Measurements from ENCODE around the gene DLGAP1.

DLGAP1 gene

GRCh38 chr18:4119127-4119648, 335.9 kb downstream of the DLGAP1 start:
- Histone ChIP-seq H3K36me3 (ENCODE audit: insufficient read depth, insufficient read length, low read length) (no peaks in the 10 kb centered on the region), H3K9ac (ENCODE audit: insufficient read length, low read depth) (no peak overlapping the region), H3K4me3 (ENCODE audit: insufficient read length, low read depth) (no peak overlapping the region), H3K27me3 (ENCODE audit: insufficient read depth, insufficient read length) (no peaks in the 10 kb centered on the region), H3K9me3 (ENCODE audit: insufficient read depth, low read length) (peaks cover 42% of the 10 kb centered on the region), H3K4me1 (ENCODE audit: insufficient read depth, insufficient read length) (no peaks in the 10 kb centered on the region)
- no peak for TF ChIP-seq YY1 (IDR thresholded peaks at IDR 0.05; ENCODE audit: insufficient read depth, insufficient read length)
- no peak for TF ChIP-seq SUZ12 (IDR thresholded peaks at IDR 0.05; ENCODE audit: extremely low read depth, insufficient read depth, insufficient read length)
- TF ChIP-seq ZNF274 (IDR thresholded peaks at IDR 0.05; ENCODE audit: low read depth, low read length), result no peak
- DNase-seq (ENCODE audit: low read depth, low spot score), result peak; percentile 57

- H3K9ac ChIP-seq (ENCODE audit: insufficient read length, low read depth), result no peak overlapping the region
- no peak overlapping the region for H3K4me3 ChIP-seq (ENCODE audit: insufficient read length, low read depth)
- no peaks in the 10 kb centered on the region for H3K27me3 ChIP-seq (ENCODE audit: insufficient read depth, insufficient read length)
- H3K9me3 ChIP-seq (ENCODE audit: insufficient read depth, low read length), result no peaks in the 10 kb centered on the region
- H3K4me1 ChIP-seq (ENCODE audit: insufficient read depth, insufficient read length), result no peaks in the 10 kb centered on the region
- DNase-seq (ENCODE audit: low read depth, low spot score), result no peak
- H3K36me3 ChIP-seq (ENCODE audit: insufficient read depth, insufficient read length, low read length), result no peaks in the 10 kb centered on the region
- TF ChIP-seq ZNF274 (IDR thresholded peaks at IDR 0.05; ENCODE audit: low read depth, low read length) (no peak), YY1 (IDR thresholded peaks at IDR 0.05; ENCODE audit: insufficient read depth, insufficient read length) (no peak), SUZ12 (IDR thresholded peaks at IDR 0.05; ENCODE audit: extremely low read depth, insufficient read depth, insufficient read length) (no peak)
Measured at GRCh38 chr18:4108016-4108415, 347.1 kb downstream of the DLGAP1 start.

- H3K4me1 ChIP-seq (ENCODE audit: insufficient read depth, insufficient read length), result no peaks in the 10 kb centered on the region
- no peak for DNase-seq (ENCODE audit: low read depth, low spot score)
- H3K36me3 ChIP-seq (ENCODE audit: insufficient read depth, insufficient read length, low read length), result no peaks in the 10 kb centered on the region
- H3K4me3 ChIP-seq (ENCODE audit: insufficient read length, low read depth), result no peak overlapping the region
- no peak for TF ChIP-seq SUZ12 (IDR thresholded peaks at IDR 0.05; ENCODE audit: extremely low read depth, insufficient read depth, insufficient read length)
- no peak for TF ChIP-seq YY1 (IDR thresholded peaks at IDR 0.05; ENCODE audit: insufficient read depth, insufficient read length)
- TF ChIP-seq ZNF274 (IDR thresholded peaks at IDR 0.05; ENCODE audit: low read depth, low read length), result no peak
- no peaks in the 10 kb centered on the region for H3K27me3 ChIP-seq (ENCODE audit: insufficient read depth, insufficient read length)
- H3K9me3 ChIP-seq (ENCODE audit: insufficient read depth, low read length), result no peaks in the 10 kb centered on the region
- no peak overlapping the region for H3K9ac ChIP-seq (ENCODE audit: insufficient read length, low read depth)
Measured at GRCh38 chr18:4107049-4107467, 348.0 kb downstream of the DLGAP1 start.

GRCh38 chr18:4106407-4107033, 348.6 kb downstream of the DLGAP1 start:
- Histone ChIP-seq H3K27me3 (ENCODE audit: insufficient read depth, insufficient read length) (no peaks in the 10 kb centered on the region), H3K4me1 (ENCODE audit: insufficient read depth, insufficient read length) (no peaks in the 10 kb centered on the region), H3K36me3 (ENCODE audit: insufficient read depth, insufficient read length, low read length) (no peaks in the 10 kb centered on the region), H3K9me3 (ENCODE audit: insufficient read depth, low read length) (no peaks in the 10 kb centered on the region), H3K4me3 (ENCODE audit: insufficient read length, low read depth) (no peak overlapping the region), H3K9ac (ENCODE audit: insufficient read length, low read depth) (no peak overlapping the region)
- DNase-seq (ENCODE audit: low read depth, low spot score), result peak; percentile 57
- TF ChIP-seq ZNF274 (IDR thresholded peaks at IDR 0.05; ENCODE audit: low read depth, low read length) (no peak), YY1 (IDR thresholded peaks at IDR 0.05; ENCODE audit: insufficient read depth, insufficient read length) (no peak), SUZ12 (IDR thresholded peaks at IDR 0.05; ENCODE audit: extremely low read depth, insufficient read depth, insufficient read length) (no peak)

- no peak for DNase-seq (ENCODE audit: low read depth, low spot score)
- TF ChIP-seq SUZ12 (IDR thresholded peaks at IDR 0.05; ENCODE audit: extremely low read depth, insufficient read depth, insufficient read length), result no peak
- TF ChIP-seq ZNF274 (IDR thresholded peaks at IDR 0.05; ENCODE audit: low read depth, low read length), result no peak
- TF ChIP-seq YY1 (IDR thresholded peaks at IDR 0.05; ENCODE audit: insufficient read depth, insufficient read length), result no peak
- no peak overlapping the region for H3K9ac ChIP-seq (ENCODE audit: insufficient read length, low read depth)
- peaks cover 15% of the 10 kb centered on the region; the same call in 1 of the 2 replicates for H3K9me3 ChIP-seq (ENCODE audit: insufficient read depth, low read length)
- H3K27me3 ChIP-seq (ENCODE audit: insufficient read depth, insufficient read length), result no peaks in the 10 kb centered on the region
- no peaks in the 10 kb centered on the region for H3K36me3 ChIP-seq (ENCODE audit: insufficient read depth, insufficient read length, low read length)
- no peak overlapping the region for H3K4me3 ChIP-seq (ENCODE audit: insufficient read length, low read depth)
- H3K4me1 ChIP-seq (ENCODE audit: insufficient read depth, insufficient read length), result no peaks in the 10 kb centered on the region
Measured at GRCh38 chr18:4102901-4103300, 352.2 kb downstream of the DLGAP1 start.

- H3K27me3 ChIP-seq (ENCODE audit: insufficient read depth, insufficient read length), result no peaks in the 10 kb centered on the region
- no peaks in the 10 kb centered on the region for H3K36me3 ChIP-seq (ENCODE audit: insufficient read depth, insufficient read length, low read length)
- no peak overlapping the region for H3K9ac ChIP-seq (ENCODE audit: insufficient read length, low read depth)
- TF ChIP-seq ZNF274 (IDR thresholded peaks at IDR 0.05; ENCODE audit: low read depth, low read length) (no peak), SUZ12 (IDR thresholded peaks at IDR 0.05; ENCODE audit: extremely low read depth, insufficient read depth, insufficient read length) (no peak), YY1 (IDR thresholded peaks at IDR 0.05; ENCODE audit: insufficient read depth, insufficient read length) (no peak)
- no peaks in the 10 kb centered on the region for H3K4me1 ChIP-seq (ENCODE audit: insufficient read depth, insufficient read length)
- H3K4me3 ChIP-seq (ENCODE audit: insufficient read length, low read depth), result no peak overlapping the region
- DNase-seq (ENCODE audit: low read depth, low spot score), result no peak
- peaks cover 15% of the 10 kb centered on the region; the same call in 1 of the 2 replicates for H3K9me3 ChIP-seq (ENCODE audit: insufficient read depth, low read length)
Measured at GRCh38 chr18:4101009-4101408, 354.1 kb downstream of the DLGAP1 start.

- TF ChIP-seq ZNF274 (IDR thresholded peaks at IDR 0.05; ENCODE audit: low read depth, low read length) (no peak), YY1 (IDR thresholded peaks at IDR 0.05; ENCODE audit: insufficient read depth, insufficient read length) (no peak), SUZ12 (IDR thresholded peaks at IDR 0.05; ENCODE audit: extremely low read depth, insufficient read depth, insufficient read length) (no peak)
- Histone ChIP-seq H3K9ac (ENCODE audit: insufficient read length, low read depth) (no peak overlapping the region), H3K27me3 (ENCODE audit: insufficient read depth, insufficient read length) (no peaks in the 10 kb centered on the region), H3K9me3 (ENCODE audit: insufficient read depth, low read length) (peaks cover 15% of the 10 kb centered on the region; the same call in 1 of the 2 replicates), H3K4me1 (ENCODE audit: insufficient read depth, insufficient read length) (no peaks in the 10 kb centered on the region), H3K4me3 (ENCODE audit: insufficient read length, low read depth) (no peak overlapping the region), H3K36me3 (ENCODE audit: insufficient read depth, insufficient read length, low read length) (no peaks in the 10 kb centered on the region)
- no peak for DNase-seq (ENCODE audit: low read depth, low spot score)
Measured at GRCh38 chr18:4096486-4096885, 358.6 kb downstream of the DLGAP1 start.
